ENCODE results near the gene TULP3. TPM values are rescaled to one million over a fixed set of nuclear protein-coding genes. Genes with fewer than 3 reads are reported as not detected.
"Not testable (repeated sequence)": the region's sequence is repeated elsewhere in the genome, so short reads cannot be mapped to it uniquely, and the experiment has no call there.

Gene TULP3
- total RNA-seq, 3 donors from 2014 or later = 18.6 to 22.6 (median 20.8) TPM

DNA sequence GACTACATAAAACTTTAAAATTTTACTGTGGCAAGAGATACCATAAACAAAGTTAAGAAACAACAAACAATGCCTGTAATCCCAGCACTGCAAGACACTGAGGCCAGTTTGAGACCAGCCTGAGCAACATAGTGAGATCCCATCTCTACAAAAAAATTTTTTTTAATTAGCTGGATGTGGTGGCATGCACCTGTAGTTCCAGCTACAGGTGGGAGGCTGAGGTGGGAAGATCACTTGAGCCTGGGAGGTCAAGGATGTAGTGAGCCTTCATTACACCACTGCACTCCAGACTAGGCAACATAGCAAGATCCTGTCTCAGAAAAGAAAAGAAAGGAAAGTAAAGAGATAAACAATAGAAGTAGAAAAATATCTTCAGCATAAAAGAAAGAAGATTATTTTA is 30.5 kb upstream of the TULP3 start:
- intact Hi-C loops (cut with DNase I; ENCODE audit: low total_unique reads) = no loop called here
- TF ChIP-seq, protein P1, sequence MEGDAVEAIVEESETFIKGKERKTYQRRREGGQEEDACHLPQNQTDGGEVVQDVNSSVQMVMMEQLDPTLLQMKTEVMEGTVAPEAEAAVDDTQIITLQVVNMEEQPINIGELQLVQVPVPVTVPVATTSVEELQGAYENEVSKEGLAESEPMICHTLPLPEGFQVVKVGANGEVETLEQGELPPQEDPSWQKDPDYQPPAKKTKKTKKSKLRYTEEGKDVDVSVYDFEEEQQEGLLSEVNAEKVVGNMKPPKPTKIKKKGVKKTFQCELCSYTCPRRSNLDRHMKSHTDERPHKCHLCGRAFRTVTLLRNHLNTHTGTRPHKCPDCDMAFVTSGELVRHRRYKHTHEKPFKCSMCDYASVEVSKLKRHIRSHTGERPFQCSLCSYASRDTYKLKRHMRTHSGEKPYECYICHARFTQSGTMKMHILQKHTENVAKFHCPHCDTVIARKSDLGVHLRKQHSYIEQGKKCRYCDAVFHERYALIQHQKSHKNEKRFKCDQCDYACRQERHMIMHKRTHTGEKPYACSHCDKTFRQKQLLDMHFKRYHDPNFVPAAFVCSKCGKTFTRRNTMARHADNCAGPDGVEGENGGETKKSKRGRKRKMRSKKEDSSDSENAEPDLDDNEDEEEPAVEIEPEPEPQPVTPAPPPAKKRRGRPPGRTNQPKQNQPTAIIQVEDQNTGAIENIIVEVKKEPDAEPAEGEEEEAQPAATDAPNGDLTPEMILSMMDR (IDR thresholded peaks at IDR 0.05) = no peak
- no peak for TF ChIP-seq POLR2A (IDR thresholded peaks at IDR 0.05)
- TF ChIP-seq POLR2AphosphoS5 (IDR thresholded peaks at IDR 0.05) = no peak
- Histone ChIP-seq H3K9me3 (no peaks in the 10 kb centered on the region), H3K27me3 (no peaks in the 10 kb centered on the region), H3K4me3 (no peak overlapping the region), H3K27ac (no peak overlapping the region), H3K36me3 (no peaks in the 10 kb centered on the region), H3K4me1 (no peaks in the 10 kb centered on the region)
- DNase-seq (ENCODE audit: low spot score in 2 of 2) = no peak

DNA sequence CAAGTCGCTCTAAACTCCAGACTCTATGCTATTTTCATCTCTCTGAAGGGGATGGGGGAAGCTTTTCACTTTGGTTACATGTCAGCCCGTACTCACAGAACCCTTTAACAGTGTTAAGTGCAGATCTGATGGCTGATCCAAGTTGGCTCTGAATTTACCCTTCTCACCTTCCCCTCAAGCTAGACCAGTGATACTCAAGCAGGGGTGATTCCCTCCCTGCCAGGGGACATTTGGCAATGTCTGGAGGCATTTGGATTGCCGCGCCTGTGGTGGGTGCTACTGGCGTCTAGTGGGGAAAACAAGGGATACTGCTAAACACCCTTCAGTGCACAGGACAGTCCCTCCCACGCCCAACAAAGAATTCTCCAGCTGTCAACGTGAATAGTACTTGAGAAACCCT is 27.8 kb upstream of the TULP3 start:
- DNase-seq (ENCODE audit: low spot score in 2 of 2) = no peak
- H3K27ac ChIP-seq = no peak overlapping the region
- no peak overlapping the region for H3K4me3 ChIP-seq
- H3K4me1 ChIP-seq = no peaks in the 10 kb centered on the region
- H3K27me3 ChIP-seq = no peaks in the 10 kb centered on the region
- TF ChIP-seq POLR2A (IDR thresholded peaks at IDR 0.05) (no peak), POLR2AphosphoS5 (IDR thresholded peaks at IDR 0.05) (no peak)
- TF ChIP-seq, protein P1 (IDR thresholded peaks at IDR 0.05) = no peak
- H3K36me3 ChIP-seq = no peaks in the 10 kb centered on the region
- H3K9me3 ChIP-seq = no peaks in the 10 kb centered on the region
- intact Hi-C loops (cut with DNase I; ENCODE audit: low total_unique reads) = no loop called here

DNA sequence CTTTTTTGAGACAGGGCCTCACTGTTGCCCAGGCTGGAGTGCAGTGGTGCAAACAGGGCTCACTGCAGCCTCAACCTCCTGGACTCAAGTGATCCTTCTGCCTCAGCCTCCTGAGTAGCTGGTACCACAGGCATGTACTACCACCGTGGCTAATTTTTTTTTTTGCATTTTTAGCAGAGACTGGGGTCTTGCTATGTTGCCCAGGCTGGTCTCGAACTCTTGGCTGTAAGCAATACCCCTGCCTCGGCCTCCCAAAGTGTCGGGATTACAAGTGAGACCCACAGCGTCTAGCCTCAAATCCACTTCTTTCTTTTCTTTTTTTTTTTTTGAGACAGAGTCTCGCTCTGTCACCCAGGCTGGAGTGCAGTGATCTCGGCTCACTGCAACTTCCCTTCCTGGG is 27.3 kb upstream of the TULP3 start:
- intact Hi-C loops (cut with DNase I; ENCODE audit: low total_unique reads); H3K4me1 ChIP-seq; DNase-seq (ENCODE audit: low spot score in 2 of 2); H3K27me3 ChIP-seq; H3K27ac ChIP-seq; H3K4me3 ChIP-seq; H3K9me3 ChIP-seq; H3K36me3 ChIP-seq: not testable (repeated sequence)

DNA sequence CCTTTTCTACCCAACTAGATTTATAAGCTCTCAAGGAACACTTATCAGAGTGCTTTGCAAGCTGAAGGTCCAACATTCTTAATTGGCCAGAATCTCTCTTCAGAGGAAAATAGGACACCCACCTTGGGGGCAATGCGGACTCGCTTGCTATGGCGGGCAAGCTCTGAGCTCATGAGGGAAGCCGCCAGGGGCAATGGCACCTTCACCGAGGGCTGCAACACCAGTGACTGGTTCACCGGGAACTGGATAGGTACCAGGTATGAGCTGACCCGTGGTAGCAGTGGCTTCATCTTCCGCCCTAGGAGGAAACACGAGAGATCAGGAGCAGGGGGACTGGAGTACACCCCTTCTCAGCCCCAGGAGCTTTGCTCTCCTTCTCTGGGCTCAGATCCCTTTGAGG is 26.5 kb upstream of the TULP3 start:
- Histone ChIP-seq H3K4me1 (no peaks in the 10 kb centered on the region), H3K27ac (no peak overlapping the region), H3K27me3 (no peaks in the 10 kb centered on the region), H3K36me3 (no peaks in the 10 kb centered on the region), H3K4me3 (no peak overlapping the region), H3K9me3 (no peaks in the 10 kb centered on the region)
- no peak for DNase-seq (ENCODE audit: low spot score in 2 of 2)
- intact Hi-C loops (cut with DNase I; ENCODE audit: low total_unique reads) = no loop called here
- no peak for TF ChIP-seq POLR2A (IDR thresholded peaks at IDR 0.05)
- TF ChIP-seq, protein P1 (IDR thresholded peaks at IDR 0.05) = no peak
- TF ChIP-seq POLR2AphosphoS5 (IDR thresholded peaks at IDR 0.05) = no peak

DNA sequence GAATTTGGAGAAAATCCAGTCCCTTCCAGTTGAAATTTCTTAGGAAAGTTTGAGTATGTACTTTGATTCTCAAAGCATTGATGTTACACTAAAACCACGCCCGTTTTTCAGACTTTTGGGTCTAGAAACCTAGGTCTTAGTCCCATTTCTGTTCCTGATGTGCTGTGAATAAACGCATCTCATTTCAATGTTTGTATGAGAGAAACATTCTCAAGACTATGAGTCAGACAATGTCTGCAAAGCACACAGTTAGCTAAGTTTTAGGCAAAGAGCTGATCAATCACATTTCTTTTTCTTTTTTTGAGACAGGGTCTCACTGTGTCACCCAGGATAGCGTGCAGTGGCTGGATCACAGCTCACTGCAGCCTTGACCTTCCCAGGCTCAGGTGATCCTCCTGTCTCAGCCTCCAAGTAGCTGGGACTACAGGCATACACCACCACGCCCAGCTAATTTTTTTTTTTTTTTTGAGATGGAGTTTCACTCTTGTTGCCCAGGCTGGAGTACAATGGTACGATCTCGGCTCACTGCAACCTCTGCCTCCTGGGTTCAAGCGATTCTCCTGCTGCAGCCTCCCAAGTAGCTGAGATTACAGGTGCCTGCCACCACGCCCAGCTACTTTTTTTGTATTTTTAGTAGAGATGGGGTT is 21.6 kb upstream of the TULP3 start:
- intact Hi-C loops (cut with DNase I; ENCODE audit: low total_unique reads); H3K4me3 ChIP-seq; H3K4me1 ChIP-seq; H3K27ac ChIP-seq; DNase-seq (ENCODE audit: low spot score in 2 of 2); H3K27me3 ChIP-seq; H3K36me3 ChIP-seq; H3K9me3 ChIP-seq: not testable (repeated sequence)

DNA sequence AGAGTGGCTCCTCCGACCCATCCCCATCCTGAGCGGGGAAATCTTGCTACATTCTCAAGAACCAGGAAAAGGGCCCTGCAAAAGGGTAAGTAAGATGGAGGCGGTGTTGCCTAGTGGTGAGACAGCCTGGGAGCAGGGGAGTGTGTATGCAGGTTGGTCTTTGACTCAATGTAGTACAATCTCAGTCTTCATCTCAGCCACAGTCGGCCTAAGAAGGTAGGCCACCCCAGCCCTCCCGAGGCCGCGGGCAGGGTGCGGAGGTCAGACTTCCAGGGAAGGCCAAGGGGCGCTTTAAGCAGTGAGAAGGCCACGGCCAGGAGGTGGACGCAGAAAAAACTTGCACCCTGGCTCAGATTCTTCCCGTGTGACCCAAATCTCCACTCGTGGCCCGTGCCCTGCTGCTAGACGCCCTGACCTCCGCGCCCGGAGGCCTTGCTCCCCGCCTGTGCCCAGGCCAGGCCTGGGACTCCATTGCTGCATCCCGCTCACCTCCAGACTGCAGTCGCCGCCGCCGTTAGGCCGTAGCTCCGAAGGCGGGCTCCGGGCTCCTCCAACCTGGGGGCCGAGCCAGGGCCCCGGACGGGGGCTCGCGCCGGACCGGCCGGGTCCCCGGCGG is 14.2 kb upstream of the TULP3 start:
- TF ChIP-seq, protein P1 (IDR thresholded peaks at IDR 0.05) = no peak
- TF ChIP-seq POLR2AphosphoS5 (IDR thresholded peaks at IDR 0.05) (no peak), POLR2A (IDR thresholded peaks at IDR 0.05) (no peak)
- Histone ChIP-seq H3K4me1 (peaks cover 7 to 13% of the 10 kb centered on the region in 2 donors), H3K9me3 (no peaks in the 10 kb centered on the region), H3K27me3 (no peaks in the 10 kb centered on the region), H3K27ac (peak overlapping the region in 1 of 2 donors; percentile 98), H3K36me3 (no peaks in the 10 kb centered on the region), H3K4me3 (peak overlapping the region; percentile 77 to 94 (median 90))
- no peak for DNase-seq (ENCODE audit: low spot score in 2 of 2)
- intact Hi-C loops (cut with DNase I; ENCODE audit: low total_unique reads) = loop anchor here (5.0 kb wide), 1 partner anchor 64 kb away; the partner anchor contains the start of gene ITFG2
